Liver (tissue), 9 donors: ENCODE results near the gene DGKA. TPM values are rescaled to one million over a fixed set of nuclear protein-coding genes. Genes with fewer than 3 reads are reported as not detected.

Experiments
- DNase-seq: peaks from one replicate; pipeline ENCODE4 v3.0.0-alpha.2; 2017; ENCODE audit warnings: low spot score
- H3K27ac ChIP-seq, 2 donors: one replicate each; pipeline ENCODE4 v1.7.0; 2013; ENCODE audit warnings: inconsistent platforms in 2 of 2, low read length in 2 of 2, control low read depth in 1 of 2, low read depth in 1 of 2, mild to moderate bottlenecking in 1 of 2
- H3K27me3 ChIP-seq, 4 donors: one replicate each; pipeline versions ENCODE4 v1.6.1 to v1.7.0; 2013; ENCODE audit warnings: low read length in 3 of 4, inconsistent platforms in 1 of 4, mild to moderate bottlenecking in 1 of 4, moderate library complexity in 1 of 4; ENCODE audit not compliant: control insufficient read depth in 4 of 4, insufficient read depth in 4 of 4
- H3K36me3 ChIP-seq, 4 donors: one replicate each; pipeline versions ENCODE4 v1.6.1 to v1.7.0; 2013; ENCODE audit warnings: low read length in 3 of 4, mild to moderate bottlenecking in 3 of 4, low read depth in 1 of 4, moderate library complexity in 1 of 4; ENCODE audit not compliant: control insufficient read depth in 4 of 4, insufficient read depth in 3 of 4
- H3K4me1 ChIP-seq, 4 donors: one replicate each; pipeline versions ENCODE4 v1.6.1 to v1.7.0; 2013; ENCODE audit warnings: low read length in 3 of 4, mild to moderate bottlenecking in 3 of 4, moderate library complexity in 1 of 4; ENCODE audit not compliant: control insufficient read depth in 4 of 4, insufficient read depth in 4 of 4
- H3K4me3 ChIP-seq, 3 donors: one replicate each; pipeline versions ENCODE4 v1.6.1 to v1.7.0; 2013; ENCODE audit warnings: low read length in 3 of 3, control low read depth in 1 of 3, low read depth in 1 of 3, mild to moderate bottlenecking in 1 of 3
- H3K9ac ChIP-seq, 2 donors: one replicate each; pipeline ENCODE4 v1.7.0; 2013; ENCODE audit warnings: low read length in 2 of 2, mild to moderate bottlenecking in 2 of 2, moderate library complexity in 2 of 2, control low read depth in 1 of 2, low read depth in 1 of 2
- H3K9me3 ChIP-seq, 4 donors: one replicate each; pipeline versions ENCODE4 v1.6.1 to v1.7.0; 2013; ENCODE audit warnings: low read length in 3 of 4; ENCODE audit not compliant: control insufficient read depth in 4 of 4
- ATF3 ChIP-seq: IDR thresholded peaks from 2 replicates; pipeline ENCODE4 v1.6.1; 2016; ENCODE audit warnings: antibody characterized with exemption
- CTCF ChIP-seq: fragments of 150-350 bp; IDR thresholded peaks from 2 replicates; pipeline ENCODE4 v1.5.1; 2017; ENCODE audit warnings: improper control_type of control experiment, low read depth, low read length; ENCODE audit not compliant: missing input control
- EGR1 ChIP-seq, 2 donors: IDR thresholded peaks; 2 replicates each; pipeline ENCODE4 v1.6.1; 2016 to 2018; ENCODE audit warnings: antibody characterized with exemption in 2 of 2, low read depth in 2 of 2
- FOXA1 ChIP-seq: IDR thresholded peaks from 2 replicates; pipeline ENCODE4 v1.6.1; 2016; ENCODE audit warnings: antibody characterized with exemption
- FOXA2 ChIP-seq: IDR thresholded peaks from 2 replicates; pipeline ENCODE4 v1.6.1; 2016; ENCODE audit warnings: antibody characterized with exemption
- GABPA ChIP-seq, 2 donors: IDR thresholded peaks in 1 of 2; conservative IDR thresholded peaks in 1 of 2; 2 replicates each; pipeline ENCODE4 v1.6.1; 2016; ENCODE audit warnings: antibody characterized with exemption in 2 of 2, mild to moderate bottlenecking in 1 of 2, moderate library complexity in 1 of 2
- HNF4A ChIP-seq, 2 donors: conservative IDR thresholded peaks; 2 replicates each; pipeline ENCODE4 v1.6.1; 2016; ENCODE audit warnings: antibody characterized with exemption in 2 of 2, mild to moderate bottlenecking in 2 of 2
- HNF4G ChIP-seq: IDR thresholded peaks from 2 replicates; pipeline ENCODE4 v1.6.1; 2016; ENCODE audit warnings: antibody characterized with exemption
- JUND ChIP-seq, 2 donors: IDR thresholded peaks; 2 replicates each; pipeline ENCODE4 v1.6.1; 2016; ENCODE audit warnings: antibody characterized with exemption in 2 of 2
- MAX ChIP-seq: IDR thresholded peaks from 2 replicates; pipeline ENCODE4 v1.6.1; 2016; ENCODE audit warnings: antibody characterized with exemption
- NR2F2 ChIP-seq: IDR thresholded peaks from 2 replicates; pipeline ENCODE4 v1.6.1; 2016; ENCODE audit warnings: antibody characterized with exemption
- RAD21 ChIP-seq, 2 donors: IDR thresholded peaks; 2 replicates each; pipeline ENCODE4 v1.6.1; 2016; ENCODE audit warnings: antibody characterized with exemption in 2 of 2, mild to moderate bottlenecking in 2 of 2
- REST ChIP-seq: IDR thresholded peaks from 2 replicates; pipeline ENCODE4 v1.6.1; 2016; ENCODE audit warnings: antibody characterized with exemption, mild to moderate bottlenecking
- RXRA ChIP-seq, 2 donors: IDR thresholded peaks; 2 replicates each; pipeline ENCODE4 v1.6.1; 2017 to 2018; ENCODE audit warnings: antibody characterized with exemption in 2 of 2, mild to moderate bottlenecking in 1 of 2
- TAF1 ChIP-seq: conservative IDR thresholded peaks from 2 replicates; pipeline ENCODE4 v1.6.1; 2016; ENCODE audit warnings: antibody characterized with exemption, mild to moderate bottlenecking
- YY1 ChIP-seq: IDR thresholded peaks from 2 replicates; pipeline ENCODE4 v1.6.1; 2016; ENCODE audit warnings: antibody characterized with exemption, mild to moderate bottlenecking
- ZBTB33 ChIP-seq: IDR thresholded peaks from 2 replicates; pipeline ENCODE4 v1.6.1; 2016; ENCODE audit warnings: antibody characterized with exemption
- WGBS: extraction: QIAGEN DNeasy Blood & Tissue Kit; methylation state at CpG from one replicate; pipeline ENCODE4 v1.1.7; 2013; 5-methylcytosine and 5-hydroxymethylcytosine counted together
- polyA plus RNA-seq, 2 donors: library from polyadenylated mRNA; stranded (reverse) in 1 of 2; unstranded in 1 of 2; fragments of 200-250 nt in 1 of 2; fragments of >200 nt in 1 of 2; fragmentation: Nextera tagmentation in 1 of 2; extraction: Ambion mirVana in 1 of 2; gene quantifications; one replicate each; pipeline versions ENCODE4 v1.2.1 to v1.2.3, GENCODE V29; 2013 to 2015
- total RNA-seq, 2 donors: library from RNA; depleted of rRNA; stranded (reverse); fragments of >200 nt; gene quantifications; one replicate each; pipeline ENCODE4 v1.2.3, GENCODE V29; 2014
- donor health status: healthy.
- donor health status: healthy.
- donor health status: healthy.
- donor health status: healthy.
- donor health status: healthy.

DGKA gene
- total and polyA plus RNA-seq, 4 donors = 2.1 to 10.5 (median 5.1) TPM

GRCh38 chr12:55991110-55991509, 60.1 kb downstream of the DGKA start:
- DNase-seq = no peak
- Histone ChIP-seq H3K27me3 (no peaks in the 10 kb centered on the region), H3K9me3 (no peaks in the 10 kb centered on the region), H3K36me3 (peaks cover 20 to 57% (median 45%) of the 10 kb centered on the region in 4 donors), H3K4me1 (peaks cover 0 to 10% (median 8%) of the 10 kb centered on the region in 4 donors), H3K4me3 (no peak overlapping the region), H3K9ac (no peak overlapping the region), H3K27ac (no peak overlapping the region)
- TF ChIP-seq EGR1 (IDR thresholded peaks at IDR 0.05; ENCODE audit: low read depth in 2 of 2) = no peak
- no peak for TF ChIP-seq HNF4A (conservative IDR thresholded peaks at IDR 0.05)
- no peak for TF ChIP-seq MAX
- TF ChIP-seq FOXA1 = no peak
- TF ChIP-seq RXRA (IDR thresholded peaks at IDR 0.05) = no peak
- TF ChIP-seq RAD21 (IDR thresholded peaks at IDR 0.05) = no peak
- TF ChIP-seq GABPA (IDR thresholded peaks at IDR 0.05 in 1 of 2, conservative IDR thresholded peaks at IDR 0.05 in 1 of 2) = no peak
- no peak for TF ChIP-seq YY1
- TF ChIP-seq FOXA2 = no peak
- TF ChIP-seq HNF4G = no peak
- no peak for TF ChIP-seq ATF3
- no peak for TF ChIP-seq REST
- TF ChIP-seq CTCF = no peak
- no peak for TF ChIP-seq NR2F2
- TF ChIP-seq JUND (IDR thresholded peaks at IDR 0.05) = no peak
- no peak for TF ChIP-seq TAF1
- TF ChIP-seq ZBTB33 = no peak
- 95% methylated on average over 3 of the region's 3 CpGs for WGBS
